Endothelial cell of hepatic sinusoid (primary cell): ENCODE data around the gene ELAVL3.

Experiments
- in situ Hi-C: cut with HindIII; loops from 2 replicates; pipeline ENCODE4 v1.10.0; 2017; ENCODE audit warnings: low sequenced_read_pairs

The ELAVL3 gene

GRCh38 chr19:11480715-11481533 lies at the start of gene ELAVL3:
Gene ELAVL3, minus strand, starts transcription at chr19:11481046. Its CDS starts 438 bp downstream, at chr19:11480608.
- in situ Hi-C loops: no loop called here

- in situ Hi-C loops: no loop called here
Observed at GRCh38 chr19:11530432-11530831, 49.6 kb upstream of the ELAVL3 start.

GRCh38 chr19:11528551-11529341 lies 47.9 kb upstream of the ELAVL3 start, which contains the start of gene ECSIT:
Gene ECSIT, minus strand, starts transcription at chr19:11529134. Its CDS starts 9,964 bp downstream, at chr19:11519170.
- in situ Hi-C loops: no loop called here

DNA sequence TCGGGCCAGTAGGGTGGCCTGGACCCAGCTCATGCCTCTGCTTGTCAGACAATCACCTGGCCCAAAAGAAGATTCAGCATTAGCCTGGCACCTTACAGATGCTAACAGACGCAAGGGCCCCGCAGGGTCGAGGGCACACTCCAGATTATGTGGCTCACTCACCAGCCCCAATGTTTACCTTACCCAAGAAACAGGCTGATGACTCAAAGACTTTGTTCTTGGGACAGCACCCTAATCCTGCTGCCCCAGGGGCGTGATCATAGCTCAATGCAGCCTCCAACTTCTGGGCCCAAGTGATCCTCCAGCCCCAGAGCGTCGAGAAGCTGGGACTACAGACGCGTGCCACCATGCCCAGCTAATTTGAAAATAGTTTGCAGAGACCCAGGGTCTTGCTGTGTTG lies 38.3 kb upstream of the ELAVL3 start:
- in situ Hi-C loops: no loop called here

DNA sequence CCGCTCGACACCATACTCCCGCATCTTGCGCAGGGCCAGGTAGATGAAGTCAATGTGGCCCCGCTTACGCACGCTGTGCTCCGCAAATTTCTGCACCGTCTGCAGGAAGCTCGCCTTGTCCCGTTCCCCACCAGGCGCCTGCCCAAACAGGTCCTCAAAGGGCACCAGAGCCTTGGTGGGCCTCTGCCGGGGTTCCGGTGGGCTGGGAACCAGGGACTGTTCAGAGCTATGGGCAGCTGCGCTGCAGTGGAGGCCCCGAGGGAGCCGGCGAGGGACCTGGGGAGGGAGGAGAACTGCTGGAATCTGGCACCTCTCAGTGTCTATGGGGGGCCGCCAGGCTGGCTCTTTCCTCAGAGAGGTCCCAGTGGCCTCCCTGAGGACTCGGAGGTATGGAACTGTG lies 33.1 kb upstream of the ELAVL3 start:
- in situ Hi-C loops: no loop called here

- in situ Hi-C loops: no loop called here
Observed at GRCh38 chr19:11510444-11510843, 29.6 kb upstream of the ELAVL3 start.

- in situ Hi-C loops: no loop called here
Observed at GRCh38 chr19:11507370-11508078, 26.7 kb upstream of the ELAVL3 start.

- in situ Hi-C loops: no loop called here
Observed at GRCh38 chr19:11506967-11507366, 26.1 kb upstream of the ELAVL3 start.

- in situ Hi-C loops: no loop called here
Observed at GRCh38 chr19:11506101-11506555, 25.3 kb upstream of the ELAVL3 start.

DNA sequence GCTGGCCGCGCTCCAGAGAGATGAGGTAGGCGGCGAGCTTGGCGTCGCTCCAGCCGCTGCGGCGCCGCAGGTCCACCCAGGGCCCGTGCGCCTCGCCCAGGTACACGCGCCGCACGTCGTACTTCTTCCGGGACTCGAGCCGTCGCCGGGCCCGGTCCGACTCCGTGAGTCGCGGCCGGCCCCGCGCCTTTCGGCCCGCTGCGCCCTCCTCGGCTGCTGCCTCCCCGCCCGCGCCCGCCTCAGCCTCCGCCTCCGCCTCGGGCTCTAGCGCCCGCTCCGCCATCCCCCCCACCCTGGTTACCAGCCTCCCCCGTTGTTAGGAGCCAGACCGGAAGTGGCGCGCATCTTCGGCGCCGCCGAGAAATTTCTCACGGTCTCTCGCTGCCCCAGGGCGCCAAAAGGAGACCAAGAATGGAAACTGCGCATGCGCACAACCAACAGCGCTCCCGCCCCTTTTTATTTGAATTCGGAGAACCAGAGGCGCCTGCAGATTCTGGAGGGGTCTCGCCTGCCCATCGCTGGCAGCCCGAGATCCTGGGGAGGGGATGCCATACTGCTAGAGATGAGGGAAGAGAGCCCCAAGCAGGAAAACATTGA lies 24.8 kb upstream of the ELAVL3 start, which contains the start of gene ZNF653:
Gene ZNF653 (minus strand): TSS at position 336 of the 597 bp plus-strand sequence. CDS start 53 bp downstream, at position 283.
- in situ Hi-C loops: no loop called here

DNA sequence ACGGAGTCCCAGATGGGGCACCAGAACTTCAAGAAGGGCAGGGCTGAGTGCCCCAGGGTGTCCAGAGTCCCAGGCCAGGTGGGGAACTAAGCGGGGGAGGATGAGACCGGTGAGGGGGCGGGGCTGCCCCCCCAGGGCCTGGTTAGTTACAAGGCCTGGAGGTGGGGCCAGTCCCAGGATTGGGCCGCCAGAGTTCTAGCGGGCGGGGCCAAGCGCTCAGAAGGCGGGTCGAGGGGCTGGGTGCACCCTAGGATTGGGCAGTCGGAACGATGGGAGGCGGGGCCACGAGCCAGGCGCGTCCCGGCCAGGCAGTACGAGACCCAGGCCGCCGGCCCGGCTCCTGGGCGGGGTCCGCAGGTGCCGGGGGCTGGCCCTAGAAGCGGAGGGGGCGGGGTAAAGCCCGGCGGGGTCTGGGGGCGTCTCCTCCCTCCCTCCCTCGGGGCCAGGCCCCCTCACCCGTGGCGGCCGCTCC lies 24.2 kb upstream of the ELAVL3 start:
- in situ Hi-C loops: no loop called here

- in situ Hi-C loops: no loop called here
Observed at GRCh38 chr19:11504502-11505031, 23.7 kb upstream of the ELAVL3 start.

GRCh38 chr19:11499890-11500420 lies 19.1 kb upstream of the ELAVL3 start:
- in situ Hi-C loops: no loop called here

DNA sequence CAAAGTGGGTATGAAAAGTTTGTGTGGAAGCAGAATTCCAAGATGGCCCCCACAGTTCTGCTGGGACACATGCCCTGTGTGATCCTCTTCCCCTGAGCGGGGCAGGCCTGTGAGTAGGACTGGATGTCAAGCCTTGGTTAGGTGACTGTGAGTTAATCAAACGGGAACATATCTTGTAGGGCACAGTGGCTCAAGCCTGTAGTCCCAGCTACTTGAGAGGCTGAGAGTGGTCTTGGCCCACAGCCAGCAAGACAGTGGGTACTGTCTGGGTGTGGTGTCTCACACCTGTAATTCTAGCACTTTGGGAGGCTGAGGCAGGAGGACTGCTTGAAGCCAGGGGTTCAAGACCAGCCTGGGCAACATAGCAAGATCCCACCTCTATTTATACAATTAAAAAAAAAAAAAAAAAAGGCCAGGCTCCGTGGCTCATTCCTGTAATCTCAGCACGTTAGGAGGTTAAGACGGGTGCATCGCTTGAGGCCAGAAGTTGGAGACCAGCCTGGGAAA lies 18.4 kb upstream of the ELAVL3 start:
- in situ Hi-C loops: no loop called here

DNA sequence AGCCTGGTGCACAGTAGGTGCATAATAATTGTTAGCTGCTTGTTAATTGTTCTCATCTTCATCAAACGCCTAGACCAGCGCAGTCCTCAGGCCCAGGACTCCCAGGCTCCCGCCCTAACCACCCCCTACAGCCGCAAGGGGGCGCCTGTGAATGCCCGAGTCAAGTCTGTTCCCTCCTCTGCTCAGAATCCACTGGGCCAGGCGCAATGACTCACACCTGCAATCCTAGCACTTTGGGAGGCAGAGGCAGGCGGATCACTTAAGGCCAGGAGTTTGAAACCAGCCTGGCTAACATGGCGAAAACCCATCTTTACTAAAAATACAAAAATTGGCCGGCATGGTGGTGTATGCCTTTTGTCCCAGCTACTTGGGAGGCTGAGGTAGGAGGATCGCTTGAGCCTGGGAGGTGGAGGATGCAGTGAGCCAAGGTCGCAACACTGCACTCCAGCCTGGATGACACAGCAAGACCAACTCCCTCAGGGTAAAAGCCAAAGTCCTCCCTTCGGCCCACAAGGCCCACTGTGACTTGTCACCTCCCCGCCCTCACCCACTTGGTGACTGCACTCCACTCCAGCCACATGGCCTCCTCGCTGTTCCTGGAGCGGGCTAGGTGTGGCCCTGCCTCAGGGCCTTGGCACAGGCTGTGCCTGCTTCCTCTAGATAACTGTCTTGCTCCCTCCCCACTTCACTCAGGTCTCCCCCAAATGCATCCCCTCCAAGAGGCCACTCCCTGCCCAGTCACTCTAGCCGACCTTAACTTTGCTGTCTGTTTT lies 15.7 kb upstream of the ELAVL3 start:
- in situ Hi-C loops: no loop called here

GRCh38 chr19:11495885-11496284 lies 15.0 kb upstream of the ELAVL3 start:
- in situ Hi-C loops: no loop called here

- in situ Hi-C loops: no loop called here
Observed at GRCh38 chr19:11495481-11495880, 14.6 kb upstream of the ELAVL3 start.

DNA sequence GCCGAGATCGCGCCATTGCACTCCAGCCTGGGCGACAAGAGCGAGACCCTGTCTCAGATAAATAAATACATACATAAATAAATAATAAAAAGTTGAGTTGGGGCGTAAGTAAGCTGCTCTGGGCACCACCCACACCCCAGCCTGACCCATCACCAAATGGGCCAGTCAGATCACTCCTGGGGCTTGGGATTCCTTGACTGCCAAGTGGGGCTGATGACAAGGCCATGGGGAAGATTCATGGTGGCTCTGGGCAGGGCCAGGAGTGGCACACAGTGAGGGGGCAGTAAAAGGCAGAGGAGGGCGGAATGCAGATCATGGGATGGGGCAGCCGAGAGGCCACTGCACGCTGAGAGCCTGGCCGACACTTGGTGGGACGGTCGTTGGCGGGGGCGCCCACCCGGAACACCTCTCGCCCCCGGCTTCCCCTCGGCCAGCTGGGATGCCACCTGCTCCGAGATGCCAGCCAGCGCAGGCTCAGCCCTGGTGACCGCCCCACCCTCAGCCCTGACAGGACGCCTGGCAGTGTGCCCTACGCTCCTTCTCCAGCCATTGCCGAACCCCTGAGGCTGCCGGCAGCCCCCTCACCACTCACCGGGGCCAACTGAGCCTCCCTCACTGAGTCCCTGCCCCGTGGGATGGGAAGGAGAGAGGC lies 13.9 kb upstream of the ELAVL3 start:
- in situ Hi-C loops: no loop called here

- in situ Hi-C loops: no loop called here
Observed at GRCh38 chr19:11489378-11489777, 8.5 kb upstream of the ELAVL3 start.
